D341Med (cell line): ENCODE measurements around the gene CD300LG.
"Not testable (repeated sequence)": the region's sequence is repeated elsewhere in the genome, so short reads cannot be mapped to it uniquely, and the experiment has no call there.

Experiments
- DNase-seq: peaks from one replicate; pipeline ENCODE4 v3.0.0; 2012; ENCODE audit warnings: low spot score

Gene CD300LG

DNA sequence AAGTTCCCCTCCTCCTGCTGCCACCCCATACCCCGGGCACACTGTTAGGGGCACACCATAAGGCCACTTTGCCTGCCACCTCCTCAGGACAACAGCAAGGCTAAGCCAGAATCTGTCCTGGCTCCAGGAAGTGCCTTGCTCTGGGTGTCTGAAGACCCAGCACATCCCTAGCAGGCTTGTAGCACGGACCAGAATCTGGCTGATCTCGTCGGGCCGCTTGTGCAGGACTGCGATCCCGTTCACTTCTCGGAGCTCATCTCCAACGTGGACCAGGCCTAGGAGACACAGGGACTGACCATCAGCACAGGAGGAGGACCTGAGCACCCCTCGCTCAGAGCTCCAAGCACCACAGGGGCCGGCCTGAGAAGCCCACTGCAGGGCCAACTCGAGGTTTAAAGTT lies 21.4 kb upstream of the CD300LG start:
- no peak for DNase-seq

DNA sequence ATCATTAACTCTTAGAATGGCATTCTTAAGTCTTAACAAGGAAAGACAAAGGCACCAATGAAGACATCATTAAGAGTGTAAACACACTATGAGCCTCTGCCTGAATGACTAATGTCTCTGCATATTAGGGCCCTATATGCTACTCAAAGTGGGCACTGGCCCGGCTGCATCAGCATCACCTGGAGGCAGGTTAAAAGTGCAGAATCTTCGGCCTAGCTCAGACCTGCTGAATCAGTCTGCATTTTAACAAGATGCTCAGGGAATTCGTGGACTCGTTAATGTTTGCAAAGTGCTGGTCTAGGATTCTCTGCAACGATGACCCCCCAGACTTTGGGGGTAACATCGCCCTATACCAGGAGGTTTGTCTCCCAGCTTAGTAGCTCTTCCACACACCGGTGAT lies 20.8 kb upstream of the CD300LG start:
- no peak for DNase-seq

DNA sequence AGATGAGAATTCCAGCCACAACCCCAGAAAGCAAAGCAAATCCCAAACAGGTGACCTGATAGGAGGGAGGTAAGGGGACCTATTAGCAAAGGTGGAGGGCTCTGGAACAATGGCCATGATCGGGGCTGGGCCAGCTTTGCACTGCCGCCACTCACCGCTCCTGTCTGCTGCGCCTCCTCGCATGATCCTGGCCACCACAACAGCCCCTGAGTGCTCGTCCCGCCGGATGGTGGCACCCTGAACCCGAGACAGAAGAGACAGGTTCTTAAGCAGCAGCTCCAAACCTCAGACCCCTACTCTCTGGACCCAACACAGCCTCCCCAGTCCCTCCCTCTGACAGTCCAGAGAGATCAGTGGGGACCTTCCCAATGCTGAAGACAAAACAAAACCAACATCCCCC lies 19.4 kb upstream of the CD300LG start:
- no peak for DNase-seq

DNA sequence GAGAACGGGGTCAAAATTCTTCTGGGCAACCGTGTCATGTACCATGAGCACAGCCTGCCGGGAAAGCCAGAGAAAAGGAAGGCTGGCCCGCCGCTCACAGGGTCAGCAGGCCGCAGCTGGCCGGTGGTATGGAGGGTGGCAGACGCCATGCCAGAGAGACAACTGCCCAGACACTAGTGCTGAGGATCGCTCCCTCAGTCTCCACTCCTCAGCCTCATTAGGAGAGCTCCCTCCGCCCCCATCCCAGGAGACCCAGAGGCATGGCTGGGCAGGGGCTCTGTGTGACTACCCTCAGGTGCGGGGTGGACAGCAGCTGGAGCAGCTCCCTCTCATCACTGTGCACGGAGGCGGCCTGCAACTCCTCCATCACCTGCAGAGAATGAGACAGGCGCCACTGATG lies 17.2 kb upstream of the CD300LG start:
- DNase-seq, result no peak

DNA sequence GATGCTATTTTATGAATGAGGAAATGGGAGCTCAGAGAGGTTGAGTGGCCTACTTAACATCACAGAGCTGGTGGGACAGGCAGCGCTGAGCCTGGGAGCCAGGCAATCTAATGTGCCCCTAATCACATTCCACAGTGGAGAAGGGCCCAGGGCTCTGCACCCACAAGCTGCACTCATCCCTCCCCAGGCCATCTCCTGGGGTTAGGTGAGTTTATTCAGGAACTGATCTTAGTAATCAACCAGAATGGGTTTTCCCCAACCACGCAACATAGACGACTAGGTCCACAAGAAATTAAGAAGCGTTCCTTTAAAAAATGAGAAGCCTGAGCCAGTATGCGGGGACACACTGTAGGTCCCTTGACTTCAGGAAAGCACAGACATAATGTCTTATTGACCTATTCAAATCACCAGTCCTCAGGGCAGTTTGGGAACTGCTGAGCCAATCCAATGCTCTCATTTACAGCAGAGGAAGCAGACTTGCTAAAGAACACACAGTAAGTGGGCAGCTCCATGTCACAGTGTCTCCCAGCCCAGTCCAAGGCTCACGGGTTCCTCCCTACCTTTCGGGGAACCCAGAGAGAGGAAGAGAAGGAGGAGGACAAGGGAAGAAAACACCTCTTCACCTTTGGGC lies 16.4 kb upstream of the CD300LG start:
- DNase-seq, result no peak

DNA sequence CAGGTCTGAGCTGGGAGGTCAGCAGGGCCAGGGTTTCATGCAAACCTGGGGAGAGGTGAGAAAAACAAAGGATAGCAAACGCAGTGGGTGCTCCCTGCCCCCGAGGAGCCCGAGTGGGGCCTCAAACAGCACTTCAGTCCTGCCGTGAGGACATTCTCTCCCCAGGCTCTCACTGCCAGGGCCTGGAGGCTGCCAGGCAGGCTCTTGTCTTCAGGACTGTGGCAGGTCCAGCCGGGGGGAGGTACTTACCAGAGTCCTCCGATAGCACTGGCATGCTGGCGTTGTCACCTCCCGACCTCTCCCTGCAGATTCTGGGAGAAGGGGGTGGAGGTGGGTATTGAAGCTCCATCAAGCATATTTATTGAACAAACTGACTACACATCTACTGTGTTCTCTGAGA lies 15.3 kb upstream of the CD300LG start:
- DNase-seq, result peak; percentile 41

DNA sequence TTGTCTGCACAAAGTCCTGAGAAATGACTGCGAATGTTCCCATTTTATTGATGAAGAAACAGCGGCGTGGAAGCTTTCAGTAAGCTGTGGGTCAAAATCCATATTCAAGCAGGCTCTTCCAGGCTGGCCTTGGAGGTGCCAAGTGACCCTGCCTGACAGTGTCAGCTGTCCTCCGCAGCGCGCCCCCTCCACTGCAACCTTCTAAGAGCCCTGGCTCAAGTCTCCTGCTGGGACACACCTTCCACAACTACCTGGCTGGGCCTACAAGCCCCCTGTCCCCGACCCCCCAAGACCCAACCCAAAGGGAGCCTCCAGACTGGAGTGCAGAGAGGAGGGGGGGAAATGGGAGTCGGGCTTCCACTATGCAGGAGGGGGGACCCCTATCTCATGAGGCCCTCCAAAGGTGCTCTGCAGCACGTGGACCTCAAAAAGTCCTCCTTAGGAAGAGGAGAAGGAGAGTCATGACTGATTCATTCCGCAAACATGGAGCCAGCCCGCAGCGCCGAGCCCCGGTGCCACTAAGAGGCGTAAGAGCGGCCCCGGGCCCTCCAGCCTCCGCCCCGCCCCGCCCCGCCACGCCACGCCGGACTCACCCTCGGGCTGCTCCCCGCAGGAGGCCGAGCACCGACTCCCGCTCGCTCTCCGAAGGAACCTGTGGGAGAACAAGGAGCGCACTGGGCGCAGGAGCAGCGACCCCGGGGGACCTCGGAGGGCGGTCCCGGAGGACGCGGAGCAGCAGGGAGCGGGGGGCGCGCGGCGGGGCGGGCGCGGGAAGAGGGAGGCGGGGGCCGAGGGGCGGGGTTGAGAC lies 14.6 kb upstream of the CD300LG start:
- DNase-seq, result peak; percentile 90

DNA sequence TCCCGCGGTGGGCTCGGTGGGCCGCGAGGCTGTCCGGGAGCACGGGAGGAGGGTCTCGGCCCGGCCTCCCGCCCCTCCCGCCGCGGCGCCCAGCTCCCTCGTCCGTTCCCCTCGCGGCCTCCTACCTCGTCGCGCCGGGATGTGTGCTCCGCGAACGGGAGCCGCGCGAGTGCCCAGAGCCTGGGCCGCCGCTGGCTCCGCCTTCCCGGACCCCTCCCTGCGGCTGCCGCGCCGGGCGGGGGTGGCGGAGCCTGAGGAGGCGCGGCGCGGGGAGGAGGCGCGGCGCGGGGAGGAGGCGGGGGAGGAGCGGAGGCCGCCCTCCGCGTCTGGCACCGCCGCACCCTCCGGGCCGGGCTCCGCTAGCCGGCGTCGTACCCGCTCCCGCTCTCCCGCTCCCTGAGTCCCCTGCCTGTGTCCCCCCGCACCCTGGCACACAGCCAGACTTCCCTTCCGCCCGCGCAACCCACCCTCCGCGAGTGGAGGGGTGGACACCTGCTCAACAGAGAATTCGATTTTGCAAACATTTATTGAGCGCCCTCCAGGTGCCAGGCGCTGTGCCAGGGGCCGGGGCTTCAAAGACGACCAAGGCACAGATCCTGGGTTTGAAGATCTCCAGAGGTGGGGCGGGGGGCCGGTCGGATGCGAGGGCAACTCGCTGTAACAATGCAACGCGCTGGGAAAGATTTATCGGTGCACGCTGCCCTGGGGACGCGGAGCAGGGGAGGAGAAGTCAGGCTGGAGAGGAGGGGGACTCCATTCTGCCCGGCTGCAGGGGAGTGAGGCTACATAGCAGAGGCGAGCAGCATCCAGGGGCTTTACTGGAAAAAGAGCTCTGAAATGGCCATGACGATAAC lies 13.8 kb upstream of the CD300LG start, which contains the start of gene MPP3:
Gene MPP3 (minus strand): TSS at position 171 of the 854 bp plus-strand sequence. CDS start 1,240 bp downstream, outside the sequence.
- DNase-seq, result peak; percentile 98

DNA sequence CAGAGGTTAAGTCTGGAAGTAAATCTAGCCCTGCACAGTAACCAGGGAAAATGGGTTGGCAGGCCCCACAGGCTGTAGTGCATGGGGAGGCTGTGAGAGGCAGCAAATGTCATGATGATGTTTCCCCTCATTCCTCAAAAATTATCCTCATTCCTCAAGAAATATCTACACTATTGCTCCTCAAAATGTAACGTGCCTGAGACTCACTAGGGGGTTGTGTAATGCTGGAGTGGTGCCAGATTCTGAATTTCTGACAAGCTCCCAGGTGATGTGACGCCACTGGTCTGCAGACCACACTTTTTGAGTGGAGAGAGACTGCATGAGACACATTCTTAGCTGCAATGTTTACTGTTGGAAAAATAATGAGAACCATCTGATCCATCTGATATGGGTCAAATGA lies 12.9 kb upstream of the CD300LG start:
- DNase-seq, result no peak

DNA sequence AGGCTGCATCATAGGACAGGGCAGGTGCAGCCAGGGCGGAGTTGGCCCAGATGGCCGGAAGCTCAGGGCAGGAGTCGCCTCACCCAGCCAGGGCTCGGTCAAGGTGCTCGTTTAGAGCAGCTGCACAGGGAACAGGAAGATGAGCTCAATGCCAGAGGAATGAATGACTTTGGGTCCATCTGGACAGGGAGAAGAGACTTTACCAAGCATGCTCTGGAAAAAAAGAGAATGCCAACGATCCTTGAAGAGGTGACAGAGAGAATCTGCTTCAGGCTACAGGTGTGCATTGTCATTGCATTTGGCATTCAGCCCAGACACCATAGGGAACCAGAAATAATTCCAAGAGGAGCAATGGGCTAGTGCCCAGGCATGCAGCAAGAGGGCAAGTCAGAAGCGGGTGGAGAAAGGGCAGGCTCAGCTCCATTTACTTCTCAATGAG lies 7.3 kb upstream of the CD300LG start:
- no peak for DNase-seq

DNA sequence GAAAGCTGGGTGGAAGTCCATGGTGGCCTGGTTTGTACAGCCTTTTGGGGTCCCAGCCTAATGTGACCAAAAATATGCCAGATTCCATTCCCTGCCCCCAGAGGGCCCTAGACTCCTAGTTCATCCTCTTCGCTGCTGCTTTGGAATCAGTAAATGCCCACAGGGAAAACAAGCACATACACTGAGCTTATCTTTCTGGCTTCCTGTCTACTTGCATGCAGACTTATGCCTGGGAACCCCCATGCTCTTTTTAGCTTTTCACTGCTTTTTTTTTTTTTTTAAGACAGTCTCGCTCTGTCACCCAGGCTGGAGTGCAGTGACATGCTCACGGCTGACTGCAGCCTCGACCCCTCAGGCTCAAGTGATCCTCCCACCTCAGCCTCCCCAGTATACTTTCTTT lies 6.2 kb upstream of the CD300LG start:
- peak; percentile 69 for DNase-seq

DNA sequence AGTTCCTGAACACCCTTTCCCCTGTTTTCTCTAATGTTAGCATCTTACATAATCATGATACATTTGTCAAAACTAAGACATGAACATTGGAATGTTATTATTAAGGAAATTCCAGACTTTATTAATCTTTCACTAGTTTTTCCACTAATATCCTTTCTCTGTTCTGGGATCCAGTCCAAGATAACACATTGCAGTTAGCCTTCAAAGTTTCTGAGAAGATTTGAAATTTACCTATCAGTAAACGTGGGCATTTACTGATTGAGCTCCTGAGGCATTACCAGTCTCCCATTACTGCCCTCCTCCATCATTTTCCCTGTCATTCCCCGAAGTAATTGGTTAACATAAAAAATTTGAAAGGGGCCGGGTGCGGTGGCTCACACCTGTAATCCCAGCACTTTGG lies 5.7 kb upstream of the CD300LG start:
- no peak for DNase-seq

DNA sequence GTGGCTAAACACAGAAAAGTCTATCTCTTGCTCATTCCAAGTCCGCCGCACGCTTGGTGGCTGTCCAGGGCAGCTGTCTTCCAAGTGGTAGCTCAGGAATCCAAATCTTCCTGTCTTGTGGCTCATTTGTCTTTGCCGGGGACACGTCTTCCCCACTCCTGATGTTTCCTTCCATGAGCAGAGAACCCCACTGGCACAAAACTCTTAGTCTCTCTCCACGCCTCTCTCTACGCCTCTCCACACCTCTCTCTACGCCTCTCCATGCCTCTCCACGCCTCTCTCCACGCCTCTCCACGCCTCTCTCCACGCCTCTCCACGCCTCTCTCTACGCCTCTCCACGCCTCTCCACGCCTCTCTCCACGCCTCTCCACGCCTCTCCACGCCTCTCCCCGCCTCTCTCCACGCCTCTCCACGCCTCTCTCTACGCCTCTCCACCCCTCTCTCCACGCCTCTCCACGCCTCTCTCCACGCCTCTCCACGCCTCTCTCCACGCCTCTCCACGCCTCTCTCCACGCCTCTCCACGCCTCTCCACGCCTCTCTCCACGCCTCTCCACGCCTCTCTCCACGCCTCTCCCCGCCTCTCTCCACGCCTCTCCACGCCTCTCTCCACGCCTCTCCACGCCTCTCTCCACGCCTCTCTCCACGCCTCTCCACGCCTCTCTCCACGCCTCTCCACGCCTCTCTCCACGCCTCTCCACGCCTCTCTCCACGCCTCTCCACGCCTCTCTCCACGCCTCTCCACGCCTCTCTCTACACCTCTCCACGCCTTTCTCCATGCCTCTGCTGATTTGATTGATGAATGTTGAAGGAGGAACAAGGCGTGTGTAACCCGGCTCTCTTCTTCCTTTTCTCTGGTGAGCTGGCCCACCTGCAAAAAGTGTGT lies 4.6 kb upstream of the CD300LG start:
- DNase-seq, result not testable (repeated sequence)

DNA sequence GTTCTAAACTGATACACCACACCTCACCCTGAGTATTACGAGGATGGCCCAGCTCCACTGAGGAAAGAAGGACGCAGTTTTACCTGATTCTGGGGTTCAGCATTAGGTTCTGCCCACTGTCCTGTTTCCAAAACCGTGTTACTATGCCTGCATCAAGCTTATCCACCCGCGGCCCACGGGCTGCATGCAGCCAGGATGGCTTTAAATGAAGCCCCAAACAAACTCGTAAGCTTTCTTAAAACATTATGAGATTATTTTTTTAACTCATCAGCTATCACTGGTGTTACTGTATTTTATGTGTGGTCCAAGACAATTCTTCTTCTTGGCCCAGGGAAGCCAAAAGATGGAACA lies 4.0 kb upstream of the CD300LG start:
- DNase-seq, result no peak

DNA sequence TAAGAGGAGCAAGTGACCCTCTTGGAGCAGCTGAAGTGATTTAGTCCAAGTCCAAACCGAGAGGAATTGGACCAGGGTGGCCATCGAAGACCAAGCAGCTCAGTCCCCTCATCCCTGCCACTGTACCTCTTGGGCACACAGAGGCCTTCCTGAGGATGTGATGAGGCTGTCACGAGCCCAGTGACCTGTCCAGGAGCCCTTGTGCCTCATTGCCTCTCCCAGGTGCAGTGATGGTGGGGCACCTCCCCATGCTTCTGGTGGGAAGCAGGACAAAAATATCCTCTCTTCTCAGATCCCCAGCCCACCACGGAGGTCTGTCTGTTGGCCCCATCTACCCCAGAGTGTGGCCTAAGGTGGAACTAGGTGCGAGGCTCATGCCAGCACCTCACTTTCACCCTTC lies 2.7 kb upstream of the CD300LG start:
- DNase-seq, result no peak

DNA sequence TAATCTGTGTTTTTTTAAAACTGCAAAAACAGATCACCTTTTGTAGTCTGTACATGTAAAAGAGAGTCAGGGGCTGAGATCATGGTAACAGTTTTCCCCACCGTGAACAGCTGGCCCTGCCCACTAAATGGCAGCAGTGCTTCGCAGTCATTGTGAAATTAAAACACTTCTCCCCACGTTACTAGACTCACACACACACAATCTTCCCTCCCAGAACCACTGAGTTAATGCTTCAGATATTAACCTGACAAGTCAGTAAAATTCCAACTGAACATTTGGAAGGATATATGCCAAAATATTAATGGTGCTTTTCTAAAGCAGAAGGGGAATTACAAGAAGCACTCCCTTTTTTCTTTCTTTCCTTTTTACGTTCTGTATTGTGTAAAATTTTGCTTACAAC lies 1.2 kb upstream of the CD300LG start:
- no peak for DNase-seq

DNA sequence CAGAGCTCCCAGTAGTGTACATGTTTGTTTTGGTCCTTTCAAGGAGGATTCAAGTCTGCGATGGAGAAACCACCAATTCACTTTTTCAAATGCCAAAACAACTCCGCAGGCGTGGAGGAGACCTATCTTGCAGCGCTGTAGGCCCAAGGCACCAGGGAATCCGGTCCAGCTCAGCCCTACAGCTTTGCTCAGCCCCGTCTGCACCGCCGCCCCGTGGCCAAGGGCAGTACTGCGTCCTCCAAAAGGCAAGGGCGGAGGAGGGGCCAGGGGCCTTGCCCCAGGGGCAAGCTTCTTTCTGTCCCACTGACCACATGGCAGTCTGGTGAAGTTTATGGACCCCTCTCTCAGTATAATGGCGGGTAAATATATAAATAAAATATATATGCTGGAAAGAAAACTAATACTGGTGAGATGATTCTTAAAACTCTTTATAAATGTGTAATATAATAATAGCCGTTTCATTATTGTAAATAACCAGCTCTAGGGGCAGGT lies 709 bp upstream of the CD300LG start:
- peak; percentile 97 for DNase-seq

DNA sequence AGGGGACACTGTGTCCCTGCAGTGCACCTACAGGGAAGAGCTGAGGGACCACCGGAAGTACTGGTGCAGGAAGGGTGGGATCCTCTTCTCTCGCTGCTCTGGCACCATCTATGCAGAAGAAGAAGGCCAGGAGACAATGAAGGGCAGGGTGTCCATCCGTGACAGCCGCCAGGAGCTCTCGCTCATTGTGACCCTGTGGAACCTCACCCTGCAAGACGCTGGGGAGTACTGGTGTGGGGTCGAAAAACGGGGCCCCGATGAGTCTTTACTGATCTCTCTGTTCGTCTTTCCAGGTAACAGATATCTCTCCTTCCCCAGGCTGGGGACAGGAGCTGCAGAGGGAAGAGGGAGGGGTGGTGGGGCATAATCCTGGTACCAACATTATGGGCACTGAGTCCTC lies 1.6 kb downstream of the CD300LG start:
- no peak for DNase-seq

DNA sequence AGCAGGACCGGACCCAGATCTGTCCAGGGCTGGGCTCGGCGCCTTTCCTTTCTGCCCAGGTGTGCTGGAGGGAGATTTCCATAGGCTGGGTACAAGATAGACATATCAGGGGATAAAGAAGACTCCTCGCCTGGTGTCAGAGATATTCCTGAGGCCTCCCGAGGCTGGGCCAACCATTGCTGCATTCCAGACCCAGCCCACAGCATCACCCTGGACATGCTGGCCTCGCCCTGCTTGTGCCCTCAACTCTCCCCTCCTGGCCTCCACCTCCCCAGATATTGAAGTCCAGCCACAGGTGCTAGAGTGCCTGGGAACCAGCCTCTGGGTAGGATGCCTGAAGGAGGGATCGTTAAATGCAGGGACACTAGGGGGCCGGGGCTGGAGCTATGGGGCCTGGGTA lies 2.1 kb downstream of the CD300LG start:
- DNase-seq, result no peak

DNA sequence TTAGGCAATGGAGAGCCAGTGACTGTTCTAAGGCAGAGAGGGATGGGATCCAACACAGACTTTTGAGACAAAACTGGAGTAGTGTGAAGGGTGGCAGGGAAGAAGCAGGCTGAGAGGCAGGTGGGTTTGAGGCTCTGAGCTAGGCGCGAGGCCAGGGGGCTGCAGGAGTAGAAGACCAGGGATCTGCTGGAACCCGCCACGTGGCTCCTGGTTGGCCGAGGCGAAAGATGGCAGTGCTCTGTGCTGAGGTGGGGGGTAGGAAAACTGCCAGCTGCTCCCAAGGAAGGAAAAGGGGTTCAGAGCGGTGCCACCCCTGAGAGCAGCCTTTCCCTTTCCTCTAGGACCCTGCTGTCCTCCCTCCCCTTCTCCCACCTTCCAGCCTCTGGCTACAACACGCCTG lies 5.6 kb downstream of the CD300LG start:
- DNase-seq, result no peak

DNA sequence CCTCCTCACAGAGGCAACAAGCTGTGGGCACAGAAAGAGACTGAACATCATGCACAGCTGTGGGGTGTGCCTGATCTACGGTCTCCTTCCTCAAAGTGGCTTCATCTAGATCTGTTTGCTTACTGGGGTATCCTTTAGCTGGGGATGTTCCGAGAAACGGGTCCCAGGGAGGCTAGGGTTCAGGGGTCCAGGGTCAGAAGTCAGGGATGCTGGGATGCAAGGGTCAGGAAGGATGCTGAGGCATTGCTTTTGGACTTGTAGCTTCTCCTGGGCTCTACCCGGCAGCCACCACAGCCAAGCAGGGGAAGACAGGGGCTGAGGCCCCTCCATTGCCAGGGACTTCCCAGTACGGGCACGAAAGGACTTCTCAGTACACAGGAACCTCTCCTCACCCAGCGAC lies 6.6 kb downstream of the CD300LG start:
- peak; percentile 30 for DNase-seq

DNA sequence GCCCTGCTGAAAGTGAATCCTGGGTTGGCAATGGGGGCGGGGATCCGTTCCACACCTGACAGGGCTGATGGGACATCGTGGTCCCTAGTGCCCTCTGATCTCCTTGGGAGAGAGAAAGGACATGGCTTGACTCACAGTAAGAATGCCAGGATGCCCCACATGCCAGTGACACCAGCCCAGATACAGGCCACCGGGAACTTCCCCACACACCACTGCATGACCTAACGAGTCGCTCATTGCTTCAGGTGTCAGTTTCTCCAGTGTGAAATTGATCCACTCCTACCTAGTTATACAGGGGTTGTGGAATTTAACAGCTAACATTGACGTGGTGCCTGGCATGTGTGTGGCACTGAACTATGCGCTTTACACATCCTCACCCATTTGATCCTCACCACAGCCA lies 7.5 kb downstream of the CD300LG start:
- peak; percentile 25 for DNase-seq
